Ovary (tissue), 9 donors: Measurements from ENCODE around the gene HELB. TPM values are rescaled to one million over a fixed set of nuclear protein-coding genes. Genes with fewer than 3 reads are reported as not detected.

ENCODE experiments used
- DNase-seq, 5 donors: peaks; one replicate each; pipeline ENCODE4 v3.0.0-alpha.2; 2019 to 2020
- H3K27ac ChIP-seq, 2 donors: fragments of 200-600 bp; one replicate each; pipeline versions ENCODE4 v1.5.1 to v1.8.0; 2019 to 2022
- H3K27me3 ChIP-seq: fragments of 200-600 bp; one replicate; pipeline ENCODE4 v1.8.0; 2022
- H3K36me3 ChIP-seq: fragments of 200-600 bp; sonication (generic); one replicate; pipeline ENCODE4 v1.5.1; 2019
- H3K4me1 ChIP-seq: one replicate; pipeline ENCODE4 v1.8.1; 2013; ENCODE audit warnings: mild to moderate bottlenecking, moderate library complexity; ENCODE audit not compliant: insufficient read depth
- H3K4me3 ChIP-seq: fragments of 200-600 bp; sonication (generic); one replicate; pipeline ENCODE4 v1.5.1; 2017
- H3K9me3 ChIP-seq, 2 donors: fragments of 200-600 bp in 1 of 2; sonication (generic) in 1 of 2; one replicate each; pipeline versions ENCODE4 v1.5.1 to v1.8.1; 2013 to 2019; ENCODE audit warnings: mild to moderate bottlenecking in 1 of 2, moderate library complexity in 1 of 2
- EP300 ChIP-seq: sonication (generic); formaldehyde crosslinking; IDR thresholded peaks from one replicate; pipeline ENCODE4 v1.6.1; 2017; ENCODE audit warnings: antibody characterized with exemption
- POLR2A ChIP-seq: fragments of 450-650 bp; IDR thresholded peaks from one replicate; pipeline ENCODE4 v1.6.1; 2017; ENCODE audit warnings: antibody characterized with exemption, mild to moderate bottlenecking, moderate library complexity
- WGBS, 3 donors: extraction: QIAGEN DNeasy Blood & Tissue Kit in 1 of 3; methylation state at CpG; one replicate each; pipeline versions ENCODE4 v1.1.5 to v1.1.7; 2013 to 2017; 5-methylcytosine and 5-hydroxymethylcytosine counted together
- intact Hi-C, 4 donors: fragments of 100-400 bp; cut with DNase I; formaldehyde crosslinking; loops; one replicate each; pipeline versions ENCODE4 v1.11.0 to v1.15.1; 2022 to 2023
- polyA plus RNA-seq, 2 donors: library from polyadenylated mRNA; stranded (reverse); fragments of 200-250 nt in 1 of 2; fragments of 350-450 nt in 1 of 2; fragmentation: Illumina TruSeq in 1 of 2; extraction: RNeasy Lipid Tissue Mini Kit (QIAGEN cat#74804) in 1 of 2; gene quantifications; one replicate each; pipeline ENCODE4 v1.2.3, GENCODE V29; 2013 to 2014
- total RNA-seq, 7 donors: library from RNA; depleted of rRNA in 2 of 7; stranded (reverse); fragments of >200 nt in 2 of 7; fragmentation: NEBNext Ultra II Directional in 3 of 7; extraction: Animal tissue kit (Norgen Biotek cat#: 25700) in 3 of 7; gene quantifications; one replicate each; pipeline versions ENCODE4 v1.1.0 to v1.2.4, GENCODE V29; 2016 to 2023
- TF ChIP-seq, protein P1 (sequence below), 3 donors: fragments of 450-650 bp in 2 of 3; fragments of 200-600 bp in 1 of 3; IDR thresholded peaks; one replicate each; pipeline versions ENCODE4 v1.5.1 to v1.8.0; 2016 to 2022; ENCODE audit warnings: antibody characterized with exemption in 3 of 3, mild to moderate bottlenecking in 1 of 3
- donor health status: DM: no; HTN: no; CAD: no; lungs with moderate emphysema.
- donor health status: DM: no; HTN: no; CAD: no.
- donor health status: Bipolar disorder and iron deficiency.
- donor health status: DM: yes; HTN: yes; CAD: no.
- donor health status: DM: no; HTN: no; CAD: no.
- donor health status: DM: yes; HTN: yes; CAD: no.

Gene HELB
- total and polyA plus RNA-seq, 9 donors: 1.1 to 6.7 (median 3.7) TPM

- intact Hi-C loops: no loop called here
- Histone ChIP-seq H3K9me3 (no peaks in the 10 kb centered on the region), H3K27ac (no peak overlapping the region), H3K4me1 (no peaks in the 10 kb centered on the region), H3K36me3 (no peaks in the 10 kb centered on the region), H3K4me3 (no peak overlapping the region), H3K27me3 (no peaks in the 10 kb centered on the region)
- TF ChIP-seq POLR2A: no peak
- DNase-seq: no peak
These were observed 39.6 kb upstream of the HELB start for GRCh38 chr12:66262737-66263136.

DNA sequence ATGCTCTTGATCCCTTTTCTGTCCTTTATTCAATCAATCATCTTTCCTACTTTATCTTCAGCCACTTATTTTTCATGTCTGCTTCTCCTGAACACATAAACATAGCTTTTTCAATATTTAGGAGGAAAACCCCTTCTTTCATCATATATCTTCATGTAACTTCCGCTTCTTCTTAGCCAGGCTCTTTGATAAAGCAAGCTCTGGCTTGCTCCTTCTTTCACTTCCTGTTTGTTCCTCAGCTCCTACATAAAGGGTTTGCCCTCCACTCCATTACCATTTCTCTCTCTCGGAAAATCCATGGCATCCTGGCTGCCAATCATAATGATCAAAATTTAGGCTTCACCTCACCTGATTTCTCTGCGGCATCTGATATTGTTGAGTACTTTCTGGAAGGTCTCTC, 33.7 kb upstream of the HELB start:
- Histone ChIP-seq H3K27me3 (no peaks in the 10 kb centered on the region), H3K36me3 (no peaks in the 10 kb centered on the region), H3K27ac (no peak overlapping the region), H3K4me1 (no peaks in the 10 kb centered on the region), H3K4me3 (no peak overlapping the region), H3K9me3 (no peaks in the 10 kb centered on the region)
- no peak for DNase-seq
- TF ChIP-seq, protein P1, sequence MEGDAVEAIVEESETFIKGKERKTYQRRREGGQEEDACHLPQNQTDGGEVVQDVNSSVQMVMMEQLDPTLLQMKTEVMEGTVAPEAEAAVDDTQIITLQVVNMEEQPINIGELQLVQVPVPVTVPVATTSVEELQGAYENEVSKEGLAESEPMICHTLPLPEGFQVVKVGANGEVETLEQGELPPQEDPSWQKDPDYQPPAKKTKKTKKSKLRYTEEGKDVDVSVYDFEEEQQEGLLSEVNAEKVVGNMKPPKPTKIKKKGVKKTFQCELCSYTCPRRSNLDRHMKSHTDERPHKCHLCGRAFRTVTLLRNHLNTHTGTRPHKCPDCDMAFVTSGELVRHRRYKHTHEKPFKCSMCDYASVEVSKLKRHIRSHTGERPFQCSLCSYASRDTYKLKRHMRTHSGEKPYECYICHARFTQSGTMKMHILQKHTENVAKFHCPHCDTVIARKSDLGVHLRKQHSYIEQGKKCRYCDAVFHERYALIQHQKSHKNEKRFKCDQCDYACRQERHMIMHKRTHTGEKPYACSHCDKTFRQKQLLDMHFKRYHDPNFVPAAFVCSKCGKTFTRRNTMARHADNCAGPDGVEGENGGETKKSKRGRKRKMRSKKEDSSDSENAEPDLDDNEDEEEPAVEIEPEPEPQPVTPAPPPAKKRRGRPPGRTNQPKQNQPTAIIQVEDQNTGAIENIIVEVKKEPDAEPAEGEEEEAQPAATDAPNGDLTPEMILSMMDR (IDR thresholded peaks at IDR 0.05): no peak
- no peak for TF ChIP-seq EP300
- intact Hi-C loops: no loop called here
- 64 to 68% (median 68%) methylated on average over 3 of the region's 3 CpGs for WGBS, 3 donors

- intact Hi-C loops: no loop called here
- Histone ChIP-seq H3K36me3 (no peaks in the 10 kb centered on the region), H3K9me3 (no peaks in the 10 kb centered on the region), H3K27ac (no peak overlapping the region), H3K4me1 (no peaks in the 10 kb centered on the region), H3K27me3 (no peaks in the 10 kb centered on the region), H3K4me3 (no peak overlapping the region)
- no peak for DNase-seq
- 79 to 83% (median 81%) methylated on average over 6 of the region's 6 CpGs for WGBS, 3 donors
- TF ChIP-seq EP300: no peak
- no peak for TF ChIP-seq POLR2A
- TF ChIP-seq, protein P1 (IDR thresholded peaks at IDR 0.05): no peak
These were observed 33.2 kb upstream of the HELB start for GRCh38 chr12:66269142-66269541.

DNA sequence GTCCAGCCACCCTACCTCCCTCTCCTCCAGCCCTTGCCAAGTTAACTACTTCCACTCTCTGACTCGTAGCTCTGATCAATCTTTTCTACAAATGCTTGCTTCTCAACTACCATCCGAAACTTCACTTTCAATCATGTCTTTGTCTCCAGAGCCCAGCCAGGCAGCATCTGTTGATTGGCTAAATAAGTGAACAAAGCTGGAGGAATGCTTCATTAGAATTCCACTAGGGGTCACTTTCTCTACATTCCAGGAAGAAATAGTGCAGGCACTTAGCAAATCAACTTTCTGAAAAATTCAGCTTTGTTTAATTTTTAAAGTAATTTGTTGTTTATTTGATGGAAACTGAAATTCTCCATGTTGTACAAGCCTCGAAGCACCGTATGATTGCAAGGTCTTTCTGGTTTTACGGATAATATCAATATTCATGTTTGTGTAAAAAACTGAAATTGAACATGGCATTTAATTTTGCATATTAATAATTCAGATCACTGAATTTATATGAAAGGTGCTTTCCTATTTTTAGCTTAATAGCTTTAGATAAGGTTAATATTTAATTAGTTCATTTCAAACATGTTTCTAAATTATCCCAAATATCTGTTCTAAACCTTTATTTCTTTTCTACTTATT, 32.4 kb upstream of the HELB start:
- H3K9me3 ChIP-seq: no peaks in the 10 kb centered on the region
- H3K27me3 ChIP-seq: no peaks in the 10 kb centered on the region
- WGBS, 3 donors: 27 to 52% (median 34%) methylated on average over 5 of the region's 5 CpGs
- H3K36me3 ChIP-seq: no peaks in the 10 kb centered on the region
- TF ChIP-seq, protein P1 (IDR thresholded peaks at IDR 0.05): no peak
- TF ChIP-seq POLR2A: no peak
- TF ChIP-seq EP300: no peak
- no peak for DNase-seq
- H3K4me3 ChIP-seq: no peak overlapping the region
- no peak overlapping the region for H3K27ac ChIP-seq
- intact Hi-C loops: no loop called here
- H3K4me1 ChIP-seq: no peaks in the 10 kb centered on the region

- Histone ChIP-seq H3K27ac (no peak overlapping the region), H3K9me3 (no peaks in the 10 kb centered on the region), H3K36me3 (no peaks in the 10 kb centered on the region), H3K4me1 (no peaks in the 10 kb centered on the region), H3K4me3 (no peak overlapping the region), H3K27me3 (no peaks in the 10 kb centered on the region)
- intact Hi-C loops: no loop called here
- WGBS, 3 donors: 79 to 94% (median 85%) methylated on average over 1 of the region's 1 CpG
- TF ChIP-seq POLR2A (no peak), EP300 (no peak)
- TF ChIP-seq, protein P1 (IDR thresholded peaks at IDR 0.05): no peak
- DNase-seq: no peak
These were observed 31.7 kb upstream of the HELB start for GRCh38 chr12:66270613-66271012.
